Suprapubic skin (tissue), 4 donors: Measurements from ENCODE around the gene TTLL1. TPM values are rescaled to one million over a fixed set of nuclear protein-coding genes. Genes with fewer than 3 reads are reported as not detected.
"Not testable (repeated sequence)": the region's sequence is repeated elsewhere in the genome, so short reads cannot be mapped to it uniquely, and the experiment has no call there.

Source experiments
- DNase-seq, 2 donors: peaks; one replicate each; pipeline ENCODE4 v3.0.0-alpha.2; 2019; ENCODE audit warnings: low spot score in 2 of 2
- H3K27ac ChIP-seq: fragments of 200-600 bp; sonication (generic); one replicate; pipeline ENCODE4 v1.5.1; 2019
- H3K27me3 ChIP-seq: fragments of 200-600 bp; sonication (generic); one replicate; pipeline ENCODE4 v1.5.1; 2019
- H3K36me3 ChIP-seq: fragments of 200-600 bp; sonication (generic); one replicate; pipeline ENCODE4 v1.5.1; 2019
- H3K4me1 ChIP-seq: fragments of 200-600 bp; sonication (generic); one replicate; pipeline ENCODE4 v1.5.1; 2019
- H3K4me3 ChIP-seq: fragments of 200-600 bp; sonication (generic); one replicate; pipeline ENCODE4 v1.5.1; 2019; ENCODE audit warnings: mild to moderate bottlenecking
- H3K9me3 ChIP-seq: fragments of 200-600 bp; sonication (generic); one replicate; pipeline ENCODE4 v1.5.1; 2019
- EP300 ChIP-seq: sonication (generic); formaldehyde crosslinking; IDR thresholded peaks from one replicate; pipeline ENCODE4 v1.6.1; 2017; ENCODE audit warnings: antibody characterized with exemption
- POLR2A ChIP-seq, 2 donors: fragments of 450-650 bp; IDR thresholded peaks; one replicate each; pipeline ENCODE4 v1.6.1; 2017; ENCODE audit warnings: antibody characterized with exemption in 2 of 2, mild to moderate bottlenecking in 2 of 2, moderate library complexity in 2 of 2
- POLR2AphosphoS5 ChIP-seq, 3 donors: sonication (generic); formaldehyde crosslinking; IDR thresholded peaks; one replicate each; pipeline ENCODE4 v1.6.1; 2017; ENCODE audit warnings: antibody characterized with exemption in 3 of 3
- WGBS: methylation state at CpG from one replicate; pipeline ENCODE4 v1.1.5; 2018; 5-methylcytosine and 5-hydroxymethylcytosine counted together
- total RNA-seq, 4 donors: library from RNA; depleted of rRNA; stranded (reverse); fragments of >200 nt; gene quantifications; one replicate each; pipeline ENCODE4 v1.1.0, GENCODE V29; 2016
- TF ChIP-seq, protein P1 (sequence below), 2 donors: fragments of 200-600 bp in 1 of 2; fragments of 450-650 bp in 1 of 2; sonication (generic) in 1 of 2; IDR thresholded peaks; one replicate each; pipeline ENCODE4 v1.5.1; 2016 to 2019; ENCODE audit warnings: antibody characterized with exemption in 2 of 2, mild to moderate bottlenecking in 1 of 2, moderate library complexity in 1 of 2

TTLL1 gene
- total RNA-seq, 4 donors from 2014 or later, result 4.3 to 8.7 (median 5.0) TPM

DNA sequence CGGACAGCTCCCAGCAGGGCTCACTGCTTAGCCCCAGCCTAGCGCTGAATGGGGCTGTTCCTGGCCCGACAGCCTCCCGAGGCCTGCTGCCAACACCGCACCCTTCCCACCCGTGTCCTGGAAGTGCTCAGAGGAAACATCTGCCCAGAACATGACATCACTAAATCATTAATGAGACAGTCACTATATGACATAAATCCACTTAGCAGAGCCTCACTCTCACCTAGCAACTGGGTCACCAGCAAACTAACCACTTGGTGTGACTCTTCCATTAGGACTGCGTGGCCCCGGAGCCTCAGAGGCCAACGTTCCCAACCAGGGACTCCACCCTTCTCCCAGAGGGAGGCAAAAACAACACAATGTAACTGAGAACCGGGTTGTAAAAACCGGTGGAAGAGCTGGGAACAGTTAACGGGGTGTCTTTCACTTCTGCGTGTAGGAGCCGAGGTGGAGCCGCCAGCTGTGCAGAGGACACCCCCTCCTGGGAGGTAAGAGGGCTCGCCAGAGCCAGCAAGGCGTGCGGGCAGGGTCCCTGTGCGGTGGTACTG lies 52.8 kb downstream of the TTLL1 start:
- H3K36me3 ChIP-seq, result no peaks in the 10 kb centered on the region
- no peak for TF ChIP-seq POLR2A (IDR thresholded peaks at IDR 0.05)
- TF ChIP-seq POLR2AphosphoS5 (IDR thresholded peaks at IDR 0.05), result peak in 1 of 3 donors; percentile 30
- H3K4me1 ChIP-seq, result peaks cover 32% of the 10 kb centered on the region
- no peaks in the 10 kb centered on the region for H3K27me3 ChIP-seq
- WGBS, result 13% methylated on average over 12 of the region's 19 CpGs
- peak overlapping the region; percentile 70 for H3K27ac ChIP-seq
- H3K9me3 ChIP-seq, result no peaks in the 10 kb centered on the region
- no peak overlapping the region for H3K4me3 ChIP-seq
- DNase-seq, result peak; percentile 87 to 88

GRCh38 chr22:43035250-43035649 lies 53.9 kb downstream of the TTLL1 start:
- DNase-seq, result no peak
- no peaks in the 10 kb centered on the region for H3K27me3 ChIP-seq
- 89% methylated on average over 9 of the region's 9 CpGs for WGBS

DNA sequence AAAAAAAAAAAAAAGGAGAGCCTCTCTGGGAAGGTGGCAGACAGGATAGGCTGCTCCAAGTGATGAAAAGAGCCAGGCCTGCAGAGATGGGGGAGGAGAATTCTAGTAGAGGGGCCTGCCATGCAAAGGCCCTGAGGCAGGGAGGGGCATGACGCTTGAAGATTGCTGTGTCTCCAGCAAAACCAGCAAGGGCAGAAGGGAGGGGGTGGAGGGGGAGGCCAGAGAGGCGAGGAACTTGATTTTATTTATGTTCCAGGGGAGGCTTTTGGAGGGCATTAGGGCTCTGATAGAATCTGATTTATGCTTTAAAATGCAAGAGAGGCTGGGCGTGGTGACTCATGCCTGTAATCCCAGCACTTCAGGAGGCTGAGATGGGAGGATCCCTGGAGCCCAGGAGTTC lies 57.6 kb downstream of the TTLL1 start:
- DNase-seq, result no peak
- no peaks in the 10 kb centered on the region for H3K36me3 ChIP-seq
- H3K27me3 ChIP-seq, result no peaks in the 10 kb centered on the region
- no peak overlapping the region for H3K27ac ChIP-seq
- peaks cover 30% of the 10 kb centered on the region for H3K4me1 ChIP-seq
- H3K9me3 ChIP-seq, result no peaks in the 10 kb centered on the region
- 81% methylated on average over 3 of the region's 3 CpGs for WGBS
- no peak overlapping the region for H3K4me3 ChIP-seq
- TF ChIP-seq, protein P1, sequence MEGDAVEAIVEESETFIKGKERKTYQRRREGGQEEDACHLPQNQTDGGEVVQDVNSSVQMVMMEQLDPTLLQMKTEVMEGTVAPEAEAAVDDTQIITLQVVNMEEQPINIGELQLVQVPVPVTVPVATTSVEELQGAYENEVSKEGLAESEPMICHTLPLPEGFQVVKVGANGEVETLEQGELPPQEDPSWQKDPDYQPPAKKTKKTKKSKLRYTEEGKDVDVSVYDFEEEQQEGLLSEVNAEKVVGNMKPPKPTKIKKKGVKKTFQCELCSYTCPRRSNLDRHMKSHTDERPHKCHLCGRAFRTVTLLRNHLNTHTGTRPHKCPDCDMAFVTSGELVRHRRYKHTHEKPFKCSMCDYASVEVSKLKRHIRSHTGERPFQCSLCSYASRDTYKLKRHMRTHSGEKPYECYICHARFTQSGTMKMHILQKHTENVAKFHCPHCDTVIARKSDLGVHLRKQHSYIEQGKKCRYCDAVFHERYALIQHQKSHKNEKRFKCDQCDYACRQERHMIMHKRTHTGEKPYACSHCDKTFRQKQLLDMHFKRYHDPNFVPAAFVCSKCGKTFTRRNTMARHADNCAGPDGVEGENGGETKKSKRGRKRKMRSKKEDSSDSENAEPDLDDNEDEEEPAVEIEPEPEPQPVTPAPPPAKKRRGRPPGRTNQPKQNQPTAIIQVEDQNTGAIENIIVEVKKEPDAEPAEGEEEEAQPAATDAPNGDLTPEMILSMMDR (IDR thresholded peaks at IDR 0.05), result no peak
- TF ChIP-seq POLR2AphosphoS5 (IDR thresholded peaks at IDR 0.05) (no peak), POLR2A (IDR thresholded peaks at IDR 0.05) (no peak), EP300 (no peak)

More at GRCh38 chr22:43035250-43035649, 53.9 kb downstream of the TTLL1 start:
- Histone ChIP-seq H3K4me3 (no peak overlapping the region), H3K9me3 (no peaks in the 10 kb centered on the region), H3K36me3 (no peaks in the 10 kb centered on the region), H3K27ac (no peak overlapping the region), H3K4me1 (peaks cover 32% of the 10 kb centered on the region)
- TF ChIP-seq POLR2A (IDR thresholded peaks at IDR 0.05) (no peak), POLR2AphosphoS5 (IDR thresholded peaks at IDR 0.05) (no peak), EP300 (no peak)
- TF ChIP-seq, protein P1 (IDR thresholded peaks at IDR 0.05), result no peak

DNA sequence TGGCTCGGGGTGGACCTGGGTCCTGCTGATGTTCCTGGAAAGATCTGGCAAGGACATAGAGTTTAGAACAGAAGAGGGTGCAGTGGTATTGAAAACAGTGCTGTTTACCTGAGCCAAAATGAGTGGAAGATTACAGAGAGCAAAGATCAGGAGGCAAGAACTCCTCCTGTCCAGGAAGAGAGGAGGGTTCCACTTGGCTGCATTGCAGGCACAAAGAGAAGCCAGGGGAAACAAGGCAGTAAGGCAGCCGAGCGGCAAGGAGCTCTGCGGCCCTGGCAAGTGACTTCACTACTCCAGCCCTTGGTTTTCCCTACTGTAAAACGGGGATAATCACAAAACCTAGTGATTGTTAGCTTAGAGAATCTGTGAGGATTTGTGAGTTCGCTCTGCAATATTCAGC lies 70.6 kb downstream of the TTLL1 start:
- 76% methylated on average over 6 of the region's 6 CpGs for WGBS
- no peak for DNase-seq
- Histone ChIP-seq H3K27me3 (no peaks in the 10 kb centered on the region), H3K4me3 (no peak overlapping the region), H3K27ac (no peak overlapping the region), H3K9me3 (no peaks in the 10 kb centered on the region), H3K4me1 (peaks cover 23% of the 10 kb centered on the region), H3K36me3 (no peaks in the 10 kb centered on the region)
- TF ChIP-seq EP300 (no peak), POLR2AphosphoS5 (IDR thresholded peaks at IDR 0.05) (no peak), POLR2A (IDR thresholded peaks at IDR 0.05) (no peak)
- TF ChIP-seq, protein P1 (IDR thresholded peaks at IDR 0.05), result no peak

DNA sequence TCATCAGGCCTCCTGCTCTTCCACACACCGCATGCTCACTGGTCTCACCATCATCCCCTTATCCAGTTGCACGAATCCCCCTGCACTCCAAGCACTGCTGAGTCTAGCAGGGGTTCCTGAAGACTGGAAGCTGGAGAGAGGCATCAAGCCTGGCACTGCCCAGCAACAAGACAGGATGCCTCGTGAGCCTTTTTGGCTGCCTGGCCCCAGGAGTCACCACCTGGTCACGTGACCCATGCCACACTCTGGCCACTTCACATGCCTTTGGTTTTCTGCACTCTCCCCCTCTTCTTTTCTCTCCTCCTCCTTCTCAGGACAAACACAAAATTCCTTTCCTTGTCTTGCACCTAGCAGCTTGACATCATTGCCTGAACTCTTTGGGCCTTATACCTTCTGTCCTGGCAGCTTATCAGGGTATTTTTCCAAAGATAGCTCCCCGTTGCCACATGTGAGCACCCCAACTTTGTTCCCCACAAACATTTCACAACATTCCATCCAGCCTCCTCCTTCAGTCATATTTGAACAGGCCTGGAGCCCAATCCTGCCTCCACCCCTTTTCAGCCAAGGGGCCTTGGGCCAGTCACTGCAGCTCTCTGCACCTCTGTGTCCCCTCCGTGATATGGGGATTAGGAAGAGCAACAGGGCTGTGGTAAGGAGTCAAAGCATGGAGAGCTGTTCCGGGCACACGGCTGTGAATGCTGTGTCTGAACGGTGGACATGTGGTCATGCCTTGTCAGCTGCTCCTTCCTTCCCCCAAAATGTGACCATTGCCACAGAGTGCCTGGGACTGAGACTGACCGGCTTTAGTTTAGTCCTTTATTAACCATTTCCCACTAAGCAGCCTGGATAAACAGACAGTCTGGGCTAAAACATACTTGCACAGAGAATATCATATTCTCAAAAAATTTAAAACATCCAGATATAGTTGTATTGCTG lies 71.4 kb downstream of the TTLL1 start:
- Histone ChIP-seq H3K27ac (no peak overlapping the region), H3K4me1 (peaks cover 31% of the 10 kb centered on the region), H3K27me3 (no peaks in the 10 kb centered on the region), H3K36me3 (no peaks in the 10 kb centered on the region), H3K4me3 (no peak overlapping the region), H3K9me3 (no peaks in the 10 kb centered on the region)
- WGBS, result 69% methylated on average over 10 of the region's 10 CpGs
- TF ChIP-seq POLR2AphosphoS5 (IDR thresholded peaks at IDR 0.05), result no peak
- TF ChIP-seq, protein P1 (IDR thresholded peaks at IDR 0.05), result no peak
- TF ChIP-seq POLR2A (IDR thresholded peaks at IDR 0.05), result no peak
- TF ChIP-seq EP300, result no peak
- DNase-seq, result no peak

GRCh38 chr22:43016150-43016549 lies 73.0 kb downstream of the TTLL1 start:
- not testable (repeated sequence) for H3K27ac ChIP-seq, H3K9me3 ChIP-seq, H3K36me3 ChIP-seq, H3K4me3 ChIP-seq, H3K27me3 ChIP-seq, DNase-seq
- peaks cover 42% of the 10 kb centered on the region for H3K4me1 ChIP-seq
- WGBS, result 91% methylated on average over 5 of the region's 5 CpGs
